ENCODE measurements around the gene CYTH3. TPM values are rescaled to one million over a fixed set of nuclear protein-coding genes. Genes with fewer than 3 reads are reported as not detected.

The CYTH3 gene
- total RNA-seq, 1 donor from 2014 or later = 2.6 TPM

DNA sequence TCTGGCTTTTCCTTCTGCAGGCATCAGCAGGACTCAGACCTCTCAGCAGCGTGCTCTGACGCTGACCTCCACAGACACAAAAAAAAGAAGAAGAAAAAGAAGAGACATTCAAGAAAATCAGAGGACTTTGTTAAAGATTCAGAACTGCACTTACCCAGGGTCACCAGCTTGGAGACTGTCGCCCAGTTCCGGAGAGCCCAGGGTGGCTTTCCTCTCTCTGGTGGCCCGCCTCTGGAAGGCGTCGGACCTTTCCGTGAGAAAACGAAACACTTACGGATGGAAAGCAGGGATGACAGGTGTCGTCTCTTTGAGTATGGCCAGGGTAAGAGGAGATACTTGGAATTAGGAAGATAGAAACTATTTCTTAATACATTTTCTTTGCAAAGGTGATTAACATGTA is 115.7 kb downstream of the CYTH3 start:
- Mint-ChIP-seq H3K4me1 (no peaks in the 10 kb centered on the region), H3K4me3 (no peak overlapping the region), H3K27ac (no peak overlapping the region), H3K36me3 (ENCODE audit: low read depth) (peaks cover 82% of the 10 kb centered on the region), H3K27me3 (no peaks in the 10 kb centered on the region), H3K9me3 (no peaks in the 10 kb centered on the region)
- ChIA-PET CTCF (no interaction called here), POLR2A (interaction anchor here (0.6 kb wide), 1 partner anchor 117 kb away, joined by 5 read pairs; no protein-coding TSS in a partner anchor)
- intact Hi-C loops (cut with micrococcal nuclease) = no loop called here
- ATAC-seq (ENCODE audit: low read depth) (no peak), DNase-seq (no peak)
- TF ChIP-seq, protein P1, sequence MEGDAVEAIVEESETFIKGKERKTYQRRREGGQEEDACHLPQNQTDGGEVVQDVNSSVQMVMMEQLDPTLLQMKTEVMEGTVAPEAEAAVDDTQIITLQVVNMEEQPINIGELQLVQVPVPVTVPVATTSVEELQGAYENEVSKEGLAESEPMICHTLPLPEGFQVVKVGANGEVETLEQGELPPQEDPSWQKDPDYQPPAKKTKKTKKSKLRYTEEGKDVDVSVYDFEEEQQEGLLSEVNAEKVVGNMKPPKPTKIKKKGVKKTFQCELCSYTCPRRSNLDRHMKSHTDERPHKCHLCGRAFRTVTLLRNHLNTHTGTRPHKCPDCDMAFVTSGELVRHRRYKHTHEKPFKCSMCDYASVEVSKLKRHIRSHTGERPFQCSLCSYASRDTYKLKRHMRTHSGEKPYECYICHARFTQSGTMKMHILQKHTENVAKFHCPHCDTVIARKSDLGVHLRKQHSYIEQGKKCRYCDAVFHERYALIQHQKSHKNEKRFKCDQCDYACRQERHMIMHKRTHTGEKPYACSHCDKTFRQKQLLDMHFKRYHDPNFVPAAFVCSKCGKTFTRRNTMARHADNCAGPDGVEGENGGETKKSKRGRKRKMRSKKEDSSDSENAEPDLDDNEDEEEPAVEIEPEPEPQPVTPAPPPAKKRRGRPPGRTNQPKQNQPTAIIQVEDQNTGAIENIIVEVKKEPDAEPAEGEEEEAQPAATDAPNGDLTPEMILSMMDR (IDR thresholded peaks at IDR 0.05) = no peak

DNA sequence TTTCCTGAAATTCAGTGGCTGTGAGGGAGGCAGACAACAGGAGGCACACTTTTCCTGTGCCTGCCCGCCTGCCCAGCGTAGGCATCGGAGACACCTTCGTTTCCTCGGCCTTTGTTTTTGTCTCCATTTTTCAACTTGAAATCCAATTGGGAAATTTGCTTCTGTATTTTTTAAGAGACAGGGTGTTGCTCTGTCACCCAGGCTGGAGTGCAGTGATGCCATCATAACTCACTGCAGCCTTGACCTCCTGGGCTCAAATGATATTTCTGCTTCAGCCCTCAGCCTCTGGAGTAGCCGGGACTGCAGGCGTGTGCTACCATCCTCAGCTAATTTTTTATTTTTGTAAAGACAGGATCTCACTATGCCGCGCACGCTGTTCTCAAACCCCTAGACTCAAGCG is 116.8 kb downstream of the CYTH3 start:
- Mint-ChIP-seq H3K4me3 (no peak overlapping the region), H3K4me1 (no peaks in the 10 kb centered on the region), H3K27me3 (no peaks in the 10 kb centered on the region), H3K36me3 (ENCODE audit: low read depth) (peaks cover 81% of the 10 kb centered on the region), H3K27ac (no peak overlapping the region), H3K9me3 (no peaks in the 10 kb centered on the region)
- no peak for ATAC-seq (ENCODE audit: low read depth)
- POLR2A ChIA-PET = no interaction called here
- TF ChIP-seq, protein P1 (IDR thresholded peaks at IDR 0.05) = no peak
- intact Hi-C loops (cut with micrococcal nuclease) = no loop called here
- CTCF ChIA-PET = no interaction called here
- DNase-seq = no peak

DNA sequence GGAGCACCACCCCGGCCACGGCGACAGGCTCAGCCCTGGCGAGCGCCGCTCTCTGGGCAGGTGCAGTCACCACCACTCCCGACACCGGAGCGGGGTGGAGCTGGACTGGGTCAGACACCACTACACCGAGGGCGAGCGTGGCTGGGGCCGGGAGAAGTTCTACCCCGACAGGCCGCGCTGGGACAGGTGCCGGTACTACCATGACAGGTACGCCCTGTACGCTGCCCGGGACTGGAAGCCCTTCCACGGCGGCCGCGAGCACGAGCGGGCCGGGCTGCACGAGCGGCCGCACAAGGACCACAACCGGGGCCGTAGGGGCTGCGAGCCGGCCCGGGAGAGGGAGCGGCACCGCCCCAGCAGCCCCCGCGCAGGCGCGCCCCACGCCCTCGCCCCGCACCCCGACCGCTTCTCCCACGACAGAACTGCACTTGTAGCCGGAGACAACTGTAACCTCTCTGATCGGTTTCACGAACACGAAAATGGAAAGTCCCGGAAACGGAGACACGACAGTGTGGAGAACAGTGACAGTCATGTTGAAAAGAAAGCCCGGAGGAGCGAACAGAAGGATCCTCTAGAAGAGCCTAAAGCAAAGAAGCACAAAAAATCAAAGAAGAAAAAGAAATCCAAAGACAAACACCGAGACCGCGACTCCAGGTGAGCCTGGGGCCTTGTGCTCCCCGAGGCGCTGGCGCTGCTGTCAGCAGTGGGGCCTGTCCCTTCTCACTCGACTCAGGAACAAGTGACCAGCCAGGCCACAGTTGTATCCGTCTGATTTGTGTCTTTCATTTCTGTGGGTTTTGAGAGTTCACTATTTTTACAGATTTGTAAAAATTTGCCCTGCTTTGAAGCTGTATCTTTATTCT is 117.7 kb downstream of the CYTH3 start:
- Mint-ChIP-seq H3K27me3 (no peaks in the 10 kb centered on the region), H3K4me3 (no peak overlapping the region), H3K4me1 (no peaks in the 10 kb centered on the region), H3K27ac (no peak overlapping the region), H3K9me3 (no peaks in the 10 kb centered on the region), H3K36me3 (ENCODE audit: low read depth) (peaks cover 81% of the 10 kb centered on the region)
- intact Hi-C loops (cut with micrococcal nuclease) = no loop called here
- DNase-seq (no peak), ATAC-seq (ENCODE audit: low read depth) (no peak)
- TF ChIP-seq, protein P1 (IDR thresholded peaks at IDR 0.05) = no peak
- ChIA-PET CTCF (no interaction called here), POLR2A (no interaction called here)

DNA sequence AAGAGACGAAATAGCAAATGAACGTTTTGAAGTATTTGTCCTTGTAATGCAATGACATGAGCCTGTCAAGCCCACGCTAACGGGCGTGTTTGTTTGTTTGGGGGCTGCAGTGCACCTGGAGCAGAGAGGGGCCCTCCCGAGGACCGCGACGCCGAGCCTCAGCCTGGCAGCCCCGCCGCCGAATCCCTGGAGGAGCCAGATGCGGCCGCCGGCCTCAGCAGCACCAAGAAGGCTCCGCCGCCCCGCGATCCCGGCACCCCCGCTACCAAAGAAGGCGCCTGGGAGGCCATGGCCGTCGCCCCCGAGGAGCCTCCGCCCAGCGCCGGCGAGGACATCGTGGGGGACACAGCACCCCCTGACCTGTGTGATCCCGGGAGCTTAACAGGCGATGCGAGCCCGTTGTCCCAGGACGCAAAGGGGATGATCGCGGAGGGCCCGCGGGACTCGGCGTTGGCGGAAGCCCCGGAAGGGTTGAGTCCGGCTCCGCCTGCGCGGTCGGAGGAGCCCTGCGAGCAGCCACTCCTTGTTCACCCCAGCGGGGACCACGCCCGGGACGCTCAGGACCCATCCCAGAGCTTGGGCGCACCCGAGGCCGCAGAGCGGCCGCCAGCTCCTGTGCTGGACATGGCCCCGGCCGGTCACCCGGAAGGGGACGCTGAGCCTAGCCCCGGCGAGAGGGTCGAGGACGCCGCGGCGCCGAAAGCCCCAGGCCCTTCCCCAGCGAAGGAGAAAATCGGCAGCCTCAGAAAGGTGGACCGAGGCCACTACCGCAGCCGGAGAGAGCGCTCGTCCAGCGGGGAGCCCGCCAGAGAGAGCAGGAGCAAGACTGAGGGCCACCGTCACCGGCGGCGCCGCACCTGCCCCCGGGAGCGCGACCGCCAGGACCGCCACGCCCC is 118.5 kb downstream of the CYTH3 start:
- intact Hi-C loops (cut with micrococcal nuclease) = no loop called here
- no peaks in the 10 kb centered on the region for H3K4me1 Mint-ChIP-seq
- peaks cover 81% of the 10 kb centered on the region for H3K36me3 Mint-ChIP-seq (ENCODE audit: low read depth)
- H3K27ac Mint-ChIP-seq = no peak overlapping the region
- ATAC-seq (ENCODE audit: low read depth) = no peak
- TF ChIP-seq, protein P1 (IDR thresholded peaks at IDR 0.05) = no peak
- POLR2A ChIA-PET = no interaction called here
- H3K9me3 Mint-ChIP-seq = no peaks in the 10 kb centered on the region
- H3K27me3 Mint-ChIP-seq = no peaks in the 10 kb centered on the region
- DNase-seq = no peak
- no peak overlapping the region for H3K4me3 Mint-ChIP-seq
- CTCF ChIA-PET = no interaction called here

Data from activated B cell treated with CpG ODN at 0.5 μM for 24 hours (primary cell).